SKM-1 treated with dmso at 0.1 percent for 144 hours (cell line): ENCODE measurements around the gene PLAAT5.
A peak's percentile ranks its signal among the peaks of the same experiment; 100 is the strongest.

Source experiments
- DNase-seq: peaks from one replicate; lab custom pipeline; 2025; ENCODE audit not compliant: unreplicated experiment; lab: John Stamatoyannopoulos, UW

The PLAAT5 gene

DNA sequence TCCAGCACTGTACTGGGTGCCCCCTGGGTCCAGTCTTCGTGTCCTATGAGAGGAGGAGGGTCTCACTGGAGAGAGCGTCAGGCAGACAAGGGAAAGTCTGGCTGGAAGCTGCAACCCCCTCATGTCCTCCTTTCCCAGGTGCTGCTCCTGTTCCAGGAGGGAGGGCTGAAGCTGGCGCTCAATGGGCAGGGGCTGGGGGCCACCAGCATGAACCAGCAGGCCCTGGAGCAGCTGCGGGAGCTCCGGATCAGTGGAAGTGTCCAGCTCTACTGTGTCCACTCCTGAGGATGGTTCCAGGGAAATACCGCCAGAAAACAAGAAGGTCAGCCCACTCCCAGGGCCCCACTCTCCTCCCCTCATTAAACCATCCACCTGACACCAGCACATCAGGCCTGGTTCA lies 25.1 kb upstream of the PLAAT5 start:
- no peak for DNase-seq

DNA sequence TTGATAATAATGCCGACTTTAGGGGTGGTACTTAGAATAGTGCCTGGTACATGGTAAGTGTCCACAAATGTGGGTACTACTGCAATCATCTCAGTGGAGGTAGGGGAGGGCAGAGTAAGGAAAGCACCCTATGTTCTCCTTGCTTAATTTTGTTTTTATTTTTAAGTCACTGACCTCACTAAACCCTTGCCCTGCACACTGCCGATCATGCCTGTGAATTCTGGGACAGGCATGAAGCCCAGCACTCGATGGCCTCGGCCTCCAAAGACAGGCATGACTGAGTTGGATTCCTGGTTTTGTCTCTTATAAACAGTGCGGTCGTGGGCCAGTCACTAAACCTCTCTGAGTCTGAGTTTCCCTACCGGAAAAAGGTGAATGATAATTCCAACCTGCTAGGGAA lies 21.8 kb upstream of the PLAAT5 start:
- DNase-seq: no peak

DNA sequence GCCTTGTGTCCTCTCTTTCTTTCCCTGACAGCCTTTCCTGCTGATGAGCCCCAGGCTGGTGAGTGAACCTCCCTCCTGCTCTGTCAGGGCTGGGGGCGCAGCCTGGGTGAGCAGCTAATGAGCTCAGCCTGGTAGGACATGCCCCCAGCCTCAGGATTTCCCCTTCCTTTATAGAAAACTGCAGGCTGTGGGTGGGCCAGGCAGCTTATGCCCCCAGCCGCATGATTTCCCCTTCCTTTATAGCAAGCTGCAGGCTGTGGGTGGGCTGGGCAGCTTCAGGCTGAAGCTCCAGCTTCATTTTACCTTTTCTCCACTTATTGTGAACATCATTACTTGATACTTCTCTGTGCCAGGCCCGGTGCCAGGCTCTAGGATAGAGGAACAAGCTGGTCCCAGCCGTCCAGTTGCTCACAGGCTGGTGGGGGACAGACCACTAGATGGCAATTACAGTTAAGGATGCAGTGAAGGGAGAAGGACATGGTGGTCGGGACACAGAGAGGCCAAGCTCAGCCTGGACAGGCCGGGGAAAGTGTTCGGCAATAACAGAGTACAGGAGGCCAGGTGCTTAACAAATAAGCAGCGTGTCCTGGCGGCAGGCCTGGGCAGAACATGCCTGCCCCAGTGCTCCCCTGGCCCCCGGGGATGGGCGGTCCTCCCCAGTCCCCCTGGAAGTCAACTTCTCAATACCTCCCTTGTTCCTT lies 20.2 kb upstream of the PLAAT5 start:
- no peak for DNase-seq

DNA sequence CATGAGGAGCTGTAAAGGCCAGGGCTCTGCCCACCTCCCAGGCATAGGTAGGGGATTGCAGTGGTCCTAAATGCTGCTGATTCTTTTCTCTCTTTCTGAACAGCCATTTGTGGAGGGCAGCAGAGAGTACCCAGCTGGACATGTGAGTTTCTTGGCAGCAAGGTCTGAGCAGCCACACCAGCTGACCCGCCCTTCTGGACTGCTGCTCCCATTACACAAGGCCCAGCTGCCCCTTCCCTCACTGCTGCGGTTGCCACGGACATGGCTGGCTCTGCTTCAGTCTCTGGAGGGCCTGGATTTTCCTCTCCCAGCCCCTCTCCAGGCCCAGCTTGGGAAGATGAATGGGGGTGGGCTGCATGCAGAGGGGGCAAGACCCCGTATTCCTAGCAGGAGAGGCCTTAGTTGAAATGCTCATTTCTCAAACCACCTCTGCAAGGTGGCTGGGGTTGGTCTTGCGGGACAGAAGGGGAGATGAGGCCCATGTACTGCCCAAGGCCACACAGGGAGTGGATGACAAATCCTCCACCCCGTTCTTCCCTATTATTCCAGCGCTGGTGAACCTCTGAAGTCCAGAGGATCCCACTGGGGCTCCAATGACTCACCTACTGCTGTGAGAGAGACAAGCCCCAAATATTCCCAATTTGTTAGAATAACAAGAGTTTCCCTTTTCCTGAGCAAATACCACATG lies 19.5 kb upstream of the PLAAT5 start:
- no peak for DNase-seq

DNA sequence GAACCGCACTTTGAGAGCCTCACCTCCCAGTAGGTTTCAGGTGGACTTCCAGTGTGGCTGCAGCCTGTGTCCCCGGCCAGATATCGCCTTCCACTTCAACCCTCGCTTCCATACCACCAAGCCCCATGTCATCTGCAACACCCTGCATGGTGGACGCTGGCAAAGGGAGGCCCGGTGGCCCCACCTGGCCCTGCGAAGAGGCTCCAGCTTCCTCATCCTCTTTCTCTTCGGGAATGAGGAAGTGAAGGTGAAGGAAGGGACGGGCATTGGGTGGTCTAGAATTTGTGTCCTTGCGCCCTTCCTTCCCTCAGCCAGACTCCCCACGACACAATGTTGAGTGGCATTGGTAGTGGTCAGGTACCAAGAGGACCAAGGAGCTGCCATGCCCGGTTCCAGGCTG lies 17.8 kb upstream of the PLAAT5 start:
- DNase-seq: no peak

DNA sequence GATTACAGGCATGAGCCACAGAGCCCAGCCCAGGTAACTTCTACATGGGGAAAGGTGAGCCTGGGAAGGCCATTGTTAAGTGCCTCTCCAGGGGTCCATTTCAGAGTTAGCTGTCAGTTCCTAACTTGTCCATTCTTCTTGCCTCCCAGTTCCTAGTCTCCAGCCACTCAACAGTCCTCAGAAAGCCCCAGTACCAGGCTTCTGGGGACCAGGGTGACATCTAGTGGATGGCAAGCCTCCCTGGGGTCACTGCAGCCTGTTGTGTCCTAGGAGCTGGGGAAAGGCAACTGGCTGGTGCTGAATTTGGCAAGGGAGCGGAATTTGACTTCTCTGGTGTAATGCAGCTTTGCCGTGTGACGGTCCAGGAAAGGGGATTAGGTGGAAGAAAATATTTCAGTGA lies 17.0 kb upstream of the PLAAT5 start:
- peak; percentile 64 for DNase-seq

DNA sequence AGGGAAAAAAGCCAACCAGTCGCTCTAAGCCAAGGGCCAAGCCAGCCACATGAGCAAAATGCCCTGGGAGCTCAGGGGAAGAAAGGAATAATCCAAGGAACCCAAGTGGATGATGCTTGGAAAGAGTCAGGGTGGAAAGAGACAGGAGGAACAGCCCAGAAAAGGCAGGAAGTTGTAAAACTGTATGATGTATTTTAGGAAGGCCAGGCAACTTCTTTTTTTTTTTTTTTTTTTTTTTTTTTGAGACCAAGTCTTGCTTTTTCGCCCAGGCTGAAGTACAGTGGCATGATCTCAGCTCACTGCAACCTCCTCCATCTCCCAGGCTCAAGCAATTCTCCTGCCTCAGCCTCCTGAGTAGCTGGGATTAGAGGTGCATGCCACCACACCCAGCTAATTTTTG lies 16.5 kb upstream of the PLAAT5 start:
- DNase-seq: no peak

DNA sequence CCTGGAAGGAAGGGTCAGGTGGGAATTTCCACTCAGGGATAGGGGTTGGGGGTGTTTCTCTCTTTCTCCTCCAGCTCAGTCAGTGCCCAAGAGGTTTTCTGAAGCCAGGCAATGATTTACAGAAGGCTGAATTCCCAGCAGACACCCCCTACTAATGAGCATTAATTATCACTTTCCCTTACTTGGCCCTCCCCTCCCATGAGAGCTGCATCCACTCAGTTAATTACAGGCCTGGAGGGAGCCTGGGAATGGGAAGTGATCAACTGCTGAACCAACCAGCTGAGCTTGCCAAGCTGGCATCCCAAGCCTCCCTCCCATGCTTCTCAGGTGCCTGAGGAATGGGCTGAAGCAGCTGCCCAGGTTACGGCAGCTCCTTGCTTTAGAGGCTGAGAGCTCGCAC lies 15.9 kb upstream of the PLAAT5 start:
- DNase-seq: no peak

DNA sequence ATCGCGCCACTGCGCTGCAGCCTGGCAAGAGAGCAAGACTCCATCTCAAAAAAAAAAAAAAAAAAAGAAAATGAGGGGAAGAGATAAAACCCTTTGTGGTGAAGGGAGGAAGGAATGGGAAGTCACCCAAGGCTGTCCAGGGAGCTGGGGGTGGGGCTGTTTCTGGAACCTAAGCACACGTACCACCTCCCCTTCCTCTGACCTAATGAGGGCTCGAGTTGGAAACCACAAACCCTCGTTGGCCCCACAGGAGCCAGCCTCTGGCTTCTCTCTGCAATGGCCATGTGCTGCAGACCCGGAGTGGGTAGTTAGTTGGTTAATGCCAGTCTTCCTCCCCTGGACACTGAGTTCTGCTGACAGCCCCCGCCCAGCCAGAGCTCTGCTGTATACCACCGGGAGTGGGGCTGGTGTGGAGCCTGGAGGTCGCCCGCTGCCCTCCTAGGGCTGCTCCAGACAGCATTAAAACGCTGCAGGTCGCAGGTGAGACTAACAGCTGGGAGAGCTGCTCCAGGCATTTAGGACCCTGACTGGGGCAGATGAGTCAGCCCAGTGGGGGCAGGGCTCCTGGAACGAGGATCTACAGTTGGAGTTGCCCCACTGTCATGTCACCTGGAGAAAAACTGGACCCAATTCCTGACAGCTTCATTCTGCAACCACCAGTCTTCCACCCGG lies 15.0 kb upstream of the PLAAT5 start, which contains the start of gene LGALS12:
LGALS12 (plus strand) TSS at position 228 of the 672 bp plus-strand sequence; CDS start at position 603, 375 bp downstream.
- DNase-seq: peak; percentile 96

DNA sequence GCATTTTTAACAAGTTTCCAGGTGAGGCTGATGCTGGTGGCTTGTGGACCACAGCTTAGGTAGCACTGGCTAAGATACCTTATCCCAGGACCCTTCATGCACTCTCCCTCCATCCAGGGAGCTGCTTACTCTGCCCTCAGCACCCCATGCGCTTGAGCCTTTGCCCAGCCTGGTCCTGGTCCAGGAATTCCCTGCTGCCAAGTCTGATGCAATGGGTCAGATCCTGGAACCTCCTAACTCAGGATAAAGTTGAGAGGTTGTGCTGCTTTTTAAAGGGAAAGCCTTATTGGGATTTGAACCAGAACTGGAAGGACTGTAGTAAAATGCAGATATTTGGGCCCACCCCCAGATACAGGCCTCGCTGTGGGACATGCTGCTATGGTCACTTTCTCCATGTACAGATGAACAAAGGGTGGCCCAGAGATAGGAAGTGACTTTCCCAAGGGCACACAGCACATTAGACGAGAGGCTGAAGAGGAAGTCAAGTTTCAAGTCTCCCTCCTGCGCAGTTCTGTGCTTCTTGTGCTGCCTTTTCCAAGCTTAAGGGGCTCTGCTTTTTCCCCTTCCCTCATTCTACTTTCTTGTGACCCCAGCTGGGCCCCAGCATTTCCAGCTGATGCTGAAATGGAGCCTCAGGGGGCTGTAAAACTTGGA lies 14.1 kb upstream of the PLAAT5 start:
- peak; percentile 25 for DNase-seq

DNA sequence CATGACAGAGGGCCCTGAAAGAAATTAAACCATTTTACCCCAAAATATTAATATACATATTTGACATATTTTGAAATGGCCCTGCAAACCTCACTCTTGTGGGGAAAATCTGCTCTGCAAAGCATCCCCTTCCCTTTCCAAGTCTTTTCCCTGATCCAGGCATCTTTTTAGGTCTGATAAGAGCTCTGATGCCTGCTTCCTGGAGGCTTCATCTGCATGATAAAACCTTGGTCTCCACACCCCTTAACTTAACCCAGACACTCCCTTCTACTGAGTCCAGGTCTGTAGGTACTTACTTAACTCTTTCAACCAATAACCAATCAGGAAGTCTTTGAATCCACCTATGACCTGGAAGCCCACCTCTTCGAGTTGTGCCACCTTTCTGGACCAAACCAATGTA lies 13.1 kb upstream of the PLAAT5 start:
- DNase-seq: no peak

DNA sequence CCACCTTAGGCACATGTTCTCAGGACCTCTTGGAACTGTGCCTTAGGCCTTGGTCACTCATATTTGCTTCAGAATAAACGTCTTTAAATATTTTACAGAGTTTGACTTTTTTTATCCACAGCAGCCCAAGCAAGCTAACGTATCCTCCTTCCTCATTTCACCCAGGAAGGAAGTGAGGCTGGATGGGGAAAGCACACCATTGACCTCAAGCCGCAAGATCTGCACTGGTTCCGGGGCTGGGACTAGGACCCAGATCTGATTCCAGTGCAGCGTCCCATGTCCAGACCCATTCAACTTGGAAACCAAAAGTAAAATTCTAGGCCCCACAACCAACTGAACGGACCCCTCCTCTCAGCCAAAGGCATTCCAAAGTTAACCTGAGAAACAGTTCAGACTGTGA lies 12.5 kb upstream of the PLAAT5 start:
- DNase-seq: peak; percentile 78

DNA sequence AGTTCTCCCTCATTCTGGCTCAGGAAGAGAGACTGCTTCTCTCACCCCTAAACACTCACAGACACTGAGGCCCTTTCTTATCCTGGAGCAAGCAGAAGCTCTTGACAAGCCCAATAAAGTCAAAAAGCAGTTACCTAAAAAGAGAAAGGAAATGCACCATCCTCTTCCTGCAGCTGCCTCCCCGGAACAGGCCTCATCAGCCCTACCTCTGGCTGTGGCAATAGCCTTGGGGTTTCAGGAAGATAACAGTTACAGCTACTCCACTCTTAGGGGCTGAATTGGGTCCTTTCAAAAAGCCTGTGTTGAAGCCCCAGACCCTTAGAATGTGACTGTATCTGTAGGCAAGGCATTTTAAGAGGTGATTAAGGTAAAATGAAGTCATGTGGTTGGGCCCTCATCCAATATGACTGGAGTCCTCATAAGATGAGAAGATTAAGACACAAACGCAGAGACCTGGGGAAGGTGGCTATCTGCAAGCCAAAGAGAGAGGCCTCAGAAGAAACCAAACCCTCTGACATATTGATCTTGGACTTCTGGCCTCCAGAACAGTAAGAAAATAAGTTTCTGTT lies 11.4 kb upstream of the PLAAT5 start:
- DNase-seq: peak; percentile 51

DNA sequence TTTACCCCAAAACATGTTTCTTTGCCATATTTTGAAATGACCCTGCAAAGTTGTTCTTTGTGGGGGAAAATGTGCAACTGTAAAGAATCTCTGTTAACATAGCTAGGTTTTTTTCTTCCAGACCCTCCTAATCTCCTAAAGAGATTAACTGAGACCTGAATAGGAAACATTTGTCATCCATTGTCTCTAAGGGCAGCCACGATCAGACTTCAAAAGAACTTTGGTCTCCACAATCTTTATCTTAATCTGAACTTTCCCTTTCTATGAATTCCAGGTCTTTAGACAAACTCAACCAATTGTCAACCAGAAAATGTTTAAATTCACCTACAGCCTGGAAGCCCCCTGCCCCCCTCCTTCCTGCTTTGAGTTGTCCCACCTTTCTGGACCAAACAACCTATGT lies 10.3 kb upstream of the PLAAT5 start:
- no peak for DNase-seq

DNA sequence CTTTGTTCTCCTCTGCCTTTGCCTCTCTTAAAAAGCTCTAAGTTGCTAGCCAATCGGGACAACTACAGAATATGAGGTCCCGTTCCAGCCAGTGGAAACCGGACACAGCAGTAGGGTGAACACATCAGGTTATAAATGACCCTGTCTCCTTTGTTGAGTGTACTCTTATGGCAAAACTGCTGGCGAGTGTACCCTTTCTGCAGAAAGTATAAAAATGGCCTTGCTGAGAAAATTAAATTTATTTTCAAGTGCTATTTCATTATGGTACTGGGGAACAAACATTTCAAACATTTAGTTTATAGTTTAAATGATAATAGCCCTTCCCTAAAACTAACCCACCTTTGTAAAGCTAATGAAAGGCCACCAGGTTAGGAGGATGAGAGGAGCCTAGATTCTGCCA lies 8.9 kb upstream of the PLAAT5 start:
- no peak for DNase-seq

DNA sequence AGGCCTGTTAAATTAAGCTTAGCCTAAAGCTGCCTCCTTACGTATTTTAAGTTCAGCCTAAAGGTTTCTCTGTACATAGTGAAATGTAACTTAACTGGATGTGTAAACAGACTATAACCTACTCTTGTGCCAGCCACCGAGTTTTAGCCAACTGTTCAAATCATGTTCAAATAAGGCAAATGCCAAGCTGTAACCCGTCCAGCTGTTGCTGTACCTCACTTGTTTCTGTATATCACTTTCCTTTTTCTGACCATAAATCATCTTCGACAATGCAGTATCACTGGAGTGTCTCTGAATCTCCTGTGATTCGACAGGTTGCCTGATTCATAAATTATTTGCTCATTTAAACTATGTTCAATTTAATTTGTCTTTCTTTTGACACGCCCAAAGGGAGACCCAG lies 4.0 kb upstream of the PLAAT5 start:
- DNase-seq: no peak

DNA sequence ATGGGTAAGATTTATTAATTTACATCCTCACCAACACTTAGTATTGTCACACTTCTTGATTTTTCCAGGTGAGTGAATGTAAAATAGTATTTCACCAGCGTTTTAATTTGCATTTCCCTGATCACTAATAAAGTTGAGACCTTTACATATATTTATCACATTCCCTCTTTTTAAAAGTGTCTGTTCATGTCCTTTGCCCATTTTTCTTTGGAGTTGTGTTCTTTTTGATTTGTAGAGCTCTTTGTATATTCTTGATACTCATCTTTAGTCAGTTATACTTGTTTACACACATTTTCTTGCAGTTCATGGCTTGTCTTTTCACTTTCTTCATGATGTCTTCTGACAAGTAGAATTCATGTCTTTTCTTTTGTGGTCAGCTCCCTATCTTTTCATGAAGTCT lies 2.2 kb upstream of the PLAAT5 start:
- DNase-seq: no peak

DNA sequence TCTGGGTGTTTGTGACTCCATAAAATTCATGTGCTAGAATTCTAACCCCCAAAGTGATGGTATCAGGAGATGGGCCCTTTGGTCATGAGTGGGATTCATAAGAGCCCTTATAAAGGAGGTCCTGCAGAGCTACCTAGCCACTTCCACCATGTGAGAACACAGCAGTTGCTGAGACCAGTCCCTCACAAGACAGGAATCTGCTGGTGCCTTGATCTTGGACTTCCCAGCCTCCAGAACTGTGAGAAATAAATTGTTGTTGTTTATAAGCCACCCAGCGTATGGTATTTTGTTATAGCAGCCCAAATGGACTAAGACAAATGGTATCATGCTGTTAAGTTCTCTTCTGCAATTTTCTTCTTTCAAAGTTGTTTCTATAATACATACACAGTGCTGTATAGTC lies 1.5 kb upstream of the PLAAT5 start:
- no peak for DNase-seq

DNA sequence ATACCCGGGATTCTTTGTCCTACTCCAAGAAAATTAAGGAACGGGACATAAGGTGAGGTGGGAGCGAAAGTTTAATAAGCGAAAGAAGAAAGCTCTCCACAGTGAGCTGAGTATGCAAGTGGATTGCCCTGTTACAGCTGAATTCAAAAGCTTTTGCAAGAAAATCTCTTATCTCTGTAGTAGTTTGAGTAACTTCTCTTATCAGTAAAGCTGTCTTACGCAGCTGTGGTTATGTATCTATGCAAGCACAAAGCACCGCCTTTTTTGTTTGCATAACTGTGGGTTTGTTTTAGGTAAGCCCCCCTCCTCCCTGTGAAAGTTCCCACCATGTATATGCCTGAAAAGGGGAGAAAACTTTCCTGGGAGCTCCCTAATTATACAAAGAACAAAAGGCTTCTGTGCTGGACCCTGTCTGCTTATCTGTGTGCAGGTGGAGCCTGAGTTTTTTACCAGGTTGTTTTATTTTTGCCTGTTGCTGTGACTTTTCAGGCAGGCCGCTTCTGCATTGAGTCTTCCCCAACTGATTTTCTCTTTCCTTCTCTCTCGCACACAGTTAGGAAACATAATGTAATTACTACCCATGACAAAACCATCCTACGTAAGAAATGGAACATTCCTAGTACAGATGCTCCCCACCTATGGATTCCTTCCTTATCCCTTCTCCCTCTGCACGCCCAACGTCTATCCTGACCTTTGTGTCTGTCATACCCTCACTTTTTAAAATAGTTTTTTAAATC lies 837 bp upstream of the PLAAT5 start:
- no peak for DNase-seq

DNA sequence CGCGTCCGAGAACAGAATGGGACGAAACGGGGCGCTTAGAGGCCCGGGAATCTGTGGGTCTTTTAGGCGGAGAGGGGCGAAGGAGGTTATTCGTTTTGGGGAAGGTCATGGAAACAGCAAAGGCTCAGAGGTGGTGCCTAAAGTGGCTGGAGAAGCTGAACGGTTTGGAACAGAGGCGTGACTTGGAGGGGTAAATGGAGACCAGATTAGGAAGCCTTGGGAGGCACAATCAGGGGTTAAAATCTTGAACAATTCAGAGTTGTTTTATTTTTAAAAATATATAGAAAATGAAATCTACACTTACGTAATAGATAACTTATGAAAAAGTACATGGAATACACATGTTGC lies 247 bp upstream of the PLAAT5 start:
- no peak for DNase-seq

DNA sequence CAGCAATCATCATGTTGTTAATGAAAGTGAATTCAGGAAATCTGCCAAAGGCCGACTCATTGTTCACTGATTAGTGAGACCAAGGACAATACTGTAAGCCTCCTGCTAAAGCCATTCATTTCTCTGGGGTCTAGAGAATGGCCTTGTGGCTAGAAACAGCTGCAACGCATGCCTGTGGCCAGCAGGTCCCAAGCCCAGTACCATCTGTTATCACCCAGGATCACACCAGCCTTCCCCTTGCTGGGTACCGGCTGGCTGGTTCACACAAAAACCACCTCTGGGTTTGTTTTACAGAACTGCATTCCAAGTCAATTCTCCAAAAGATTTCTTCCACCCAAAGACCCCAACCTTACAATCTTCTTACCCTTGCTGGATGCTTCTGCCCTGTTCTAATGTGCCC lies 1.1 kb downstream of the PLAAT5 start:
- DNase-seq: no peak
